Measurements from ENCODE around the gene LRFN5.

DNA sequence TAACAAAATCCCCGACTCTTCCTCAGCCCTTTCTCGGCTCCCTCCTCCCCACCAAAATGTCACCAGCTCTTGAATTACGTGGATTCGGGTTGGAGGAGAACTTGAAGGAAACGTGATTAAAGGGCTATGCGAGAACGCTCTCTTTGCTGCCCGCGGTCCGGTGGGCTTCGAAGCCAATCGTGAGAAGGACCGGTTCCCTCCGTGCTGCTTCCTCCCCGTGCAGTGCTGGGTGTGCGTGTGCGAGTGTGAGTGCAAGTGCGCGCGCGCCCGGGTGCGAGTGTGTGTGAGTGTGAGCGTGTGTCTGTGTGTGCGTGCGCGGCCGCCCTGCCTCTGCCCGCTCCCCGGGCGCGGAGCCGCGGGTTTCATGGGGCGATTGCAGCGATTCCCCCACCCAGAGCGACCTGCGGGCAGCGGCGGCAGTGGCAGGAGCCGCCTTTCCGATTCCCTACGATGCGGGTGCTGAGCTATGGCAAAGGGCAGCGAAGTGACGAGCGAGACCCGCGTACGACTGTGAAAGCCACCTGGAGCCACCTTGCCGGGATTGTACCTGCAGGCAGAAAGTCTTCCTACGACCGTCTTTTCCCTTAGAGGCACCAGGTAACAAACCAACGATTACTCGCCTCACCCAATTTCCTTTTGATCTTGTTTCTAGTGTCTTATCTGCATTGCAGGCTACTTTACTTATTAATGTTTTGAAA is 1.4 kb downstream of the LRFN5 start:
- TF ChIP-seq CTCF (conservative IDR thresholded peaks at IDR 0.05 in 1 of 2, IDR thresholded peaks at IDR 0.05 in 1 of 2; ENCODE audit: low read depth in 1 of 2, low read length in 2 of 2) (no peak), EZH2 (IDR thresholded peaks at IDR 0.05; ENCODE audit: low read length, missing control alignments) (no peak)
